Astrocyte (in vitro differentiated cells and primary cell): Measurements from ENCODE around the gene MVP. TPM values are rescaled to one million over a fixed set of nuclear protein-coding genes. Genes with fewer than 3 reads are reported as not detected.
A peak's percentile ranks its signal among the peaks of the same experiment; 100 is the strongest.

ENCODE experiments used
- DNase-seq: peaks from one replicate; pipeline ENCODE4 v3.0.0-alpha.2; 2010; ENCODE audit warnings: low read depth
- FAIRE-seq: peaks from 2 replicates; lab custom pipeline; 2011; peaks lifted over from hg19 to GRCh38; lab: Jason Lieb, UNC
- H2AFZ ChIP-seq: 2 replicates; pipeline ENCODE4 v1.6.0; 2012; ENCODE audit warnings: low read depth, low read length, inconsistent platforms
- H3K27ac ChIP-seq: 2 replicates; pipeline ENCODE4 v1.5.1; 2011; ENCODE audit warnings: low read depth, low read length, inconsistent platforms
- H3K27me3 ChIP-seq: 2 replicates; pipeline ENCODE4 v1.6.0; 2011; ENCODE audit warnings: low read length, inconsistent platforms; ENCODE audit not compliant: insufficient read depth
- H3K36me3 ChIP-seq: 2 replicates; pipeline ENCODE4 v1.5.1; 2011; ENCODE audit warnings: low read length, inconsistent platforms; ENCODE audit not compliant: insufficient read depth
- H3K4me1 ChIP-seq: 2 replicates; pipeline ENCODE4 v1.5.1; 2011; ENCODE audit warnings: low read length, inconsistent platforms; ENCODE audit not compliant: insufficient read depth
- H3K4me2 ChIP-seq: 2 replicates; pipeline ENCODE4 v1.6.0; 2012; ENCODE audit warnings: low read length, inconsistent platforms
- H3K4me3 ChIP-seq: 2 replicates; pipeline ENCODE4 v1.5.1; 2011; ENCODE audit warnings: low read depth, mild to moderate bottlenecking, low read length, inconsistent platforms; ENCODE audit not compliant: insufficient read depth
- H3K79me2 ChIP-seq: 2 replicates; pipeline ENCODE4 v1.6.0; 2012; ENCODE audit warnings: mild to moderate bottlenecking, low read length, inconsistent platforms; ENCODE audit not compliant: insufficient read depth
- H3K9ac ChIP-seq: 2 replicates; pipeline ENCODE4 v1.6.0; 2012; ENCODE audit warnings: mild to moderate bottlenecking, low read length, inconsistent platforms
- H3K9me3 ChIP-seq: 2 replicates; pipeline ENCODE4 v1.5.1; 2012; ENCODE audit warnings: low read depth, mild to moderate bottlenecking, low read length, inconsistent platforms; ENCODE audit not compliant: insufficient read depth
- H4K20me1 ChIP-seq: 2 replicates; pipeline ENCODE4 v1.6.0; 2012; ENCODE audit warnings: low read length, inconsistent platforms; ENCODE audit not compliant: insufficient read depth
- H3K27ac Mint-ChIP-seq: one replicate; pipeline ENCODE4 v1.8.0; 2021; ENCODE audit warnings: mild to moderate bottlenecking, mixed read lengths; ENCODE audit not compliant: unreplicated experiment
- H3K27me3 Mint-ChIP-seq: one replicate; pipeline ENCODE4 v1.8.0; 2021; ENCODE audit warnings: low read depth, mixed read lengths; ENCODE audit not compliant: unreplicated experiment
- H3K36me3 Mint-ChIP-seq: one replicate; pipeline ENCODE4 v1.8.0; 2021; ENCODE audit warnings: low read depth, mixed read lengths; ENCODE audit not compliant: unreplicated experiment
- H3K4me1 Mint-ChIP-seq: one replicate; pipeline ENCODE4 v1.8.0; 2021; ENCODE audit warnings: low read depth, mixed read lengths; ENCODE audit not compliant: unreplicated experiment
- H3K4me3 Mint-ChIP-seq: one replicate; pipeline ENCODE4 v1.8.0; 2021; ENCODE audit warnings: mild to moderate bottlenecking, moderate library complexity, mixed read lengths; ENCODE audit not compliant: unreplicated experiment
- H3K9me3 Mint-ChIP-seq: one replicate; pipeline ENCODE4 v1.8.0; 2021; ENCODE audit warnings: mild to moderate bottlenecking, mixed read lengths; ENCODE audit not compliant: unreplicated experiment
- EZH2 ChIP-seq: IDR thresholded peaks from 2 replicates; pipeline ENCODE4 v1.6.1; 2012; ENCODE audit warnings: mild to moderate bottlenecking, low read length, inconsistent platforms; ENCODE audit not compliant: insufficient read depth
- total RNA-seq: library from RNA; stranded (reverse); gene quantifications from 2 replicates; pipeline ENCODE4 v1.2.1, GENCODE V29; 2021
- TF ChIP-seq, protein P1 (sequence below): IDR thresholded peaks from 2 replicates; pipeline ENCODE4 v1.5.1; 2011; ENCODE audit warnings: low read depth, mild to moderate bottlenecking, inconsistent platforms, low read length, moderate library complexity; ENCODE audit not compliant: insufficient read depth

MVP gene
- total RNA-seq, 1 donor from 2014 or later = 38.7 TPM

- Mint-ChIP-seq H3K9me3 (peaks cover 2% of the 10 kb centered on the region), H3K36me3 (peaks cover 11% of the 10 kb centered on the region), H3K4me3 (no peak overlapping the region), H3K4me1 (no peaks in the 10 kb centered on the region), H3K27me3 (peaks cover 20% of the 10 kb centered on the region), H3K27ac (no peak overlapping the region)
- Histone ChIP-seq H2AFZ (no peak overlapping the region), H3K27ac (no peak overlapping the region), H3K4me2 (peak overlapping the region; percentile 73), H4K20me1 (no peaks in the 10 kb centered on the region), H3K9ac (no peak overlapping the region), H3K9me3 (no peaks in the 10 kb centered on the region), H3K27me3 (peaks cover 15% of the 10 kb centered on the region), H3K4me3 (no peak overlapping the region), H3K4me1 (no peaks in the 10 kb centered on the region), H3K79me2 (no peaks in the 10 kb centered on the region), H3K36me3 (no peaks in the 10 kb centered on the region)
- FAIRE-seq = no peak
- TF ChIP-seq EZH2 = no peak
- TF ChIP-seq, protein P1, sequence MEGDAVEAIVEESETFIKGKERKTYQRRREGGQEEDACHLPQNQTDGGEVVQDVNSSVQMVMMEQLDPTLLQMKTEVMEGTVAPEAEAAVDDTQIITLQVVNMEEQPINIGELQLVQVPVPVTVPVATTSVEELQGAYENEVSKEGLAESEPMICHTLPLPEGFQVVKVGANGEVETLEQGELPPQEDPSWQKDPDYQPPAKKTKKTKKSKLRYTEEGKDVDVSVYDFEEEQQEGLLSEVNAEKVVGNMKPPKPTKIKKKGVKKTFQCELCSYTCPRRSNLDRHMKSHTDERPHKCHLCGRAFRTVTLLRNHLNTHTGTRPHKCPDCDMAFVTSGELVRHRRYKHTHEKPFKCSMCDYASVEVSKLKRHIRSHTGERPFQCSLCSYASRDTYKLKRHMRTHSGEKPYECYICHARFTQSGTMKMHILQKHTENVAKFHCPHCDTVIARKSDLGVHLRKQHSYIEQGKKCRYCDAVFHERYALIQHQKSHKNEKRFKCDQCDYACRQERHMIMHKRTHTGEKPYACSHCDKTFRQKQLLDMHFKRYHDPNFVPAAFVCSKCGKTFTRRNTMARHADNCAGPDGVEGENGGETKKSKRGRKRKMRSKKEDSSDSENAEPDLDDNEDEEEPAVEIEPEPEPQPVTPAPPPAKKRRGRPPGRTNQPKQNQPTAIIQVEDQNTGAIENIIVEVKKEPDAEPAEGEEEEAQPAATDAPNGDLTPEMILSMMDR = no peak
- DNase-seq = no peak
These were observed 55.9 kb downstream of the MVP start for GRCh38 chr16:29876217-29876593.

GRCh38 chr16:29876594-29877249 lies 56.5 kb downstream of the MVP start:
- H3K4me2 ChIP-seq = peak overlapping the region; percentile 73
- H3K9me3 ChIP-seq = no peaks in the 10 kb centered on the region
- Mint-ChIP-seq H3K4me3 (no peak overlapping the region), H3K27ac (no peak overlapping the region), H3K27me3 (peaks cover 20% of the 10 kb centered on the region), H3K36me3 (peaks cover 8% of the 10 kb centered on the region), H3K4me1 (no peaks in the 10 kb centered on the region), H3K9me3 (peaks cover 2% of the 10 kb centered on the region)
- DNase-seq (no peak), FAIRE-seq (no peak)
- H3K4me3 ChIP-seq = no peak overlapping the region
- H3K9ac ChIP-seq = no peak overlapping the region
- peak overlapping the region; percentile 42 for H2AFZ ChIP-seq
- H3K79me2 ChIP-seq = no peaks in the 10 kb centered on the region
- H4K20me1 ChIP-seq = no peaks in the 10 kb centered on the region
- TF ChIP-seq EZH2 = peak; percentile 85
- TF ChIP-seq, protein P1 = no peak
- peaks cover 15% of the 10 kb centered on the region for H3K27me3 ChIP-seq
- H3K36me3 ChIP-seq = no peaks in the 10 kb centered on the region
- no peak overlapping the region for H3K27ac ChIP-seq
- H3K4me1 ChIP-seq = no peaks in the 10 kb centered on the region

GRCh38 chr16:29877266-29877961 lies 57.2 kb downstream of the MVP start:
- Histone ChIP-seq H3K9ac (no peak overlapping the region), H3K4me3 (no peak overlapping the region), H3K27me3 (peaks cover 15% of the 10 kb centered on the region), H3K4me1 (no peaks in the 10 kb centered on the region), H3K9me3 (no peaks in the 10 kb centered on the region), H3K27ac (no peak overlapping the region), H4K20me1 (no peaks in the 10 kb centered on the region), H2AFZ (peak overlapping the region; percentile 42), H3K4me2 (peak overlapping the region; percentile 73), H3K79me2 (no peaks in the 10 kb centered on the region), H3K36me3 (no peaks in the 10 kb centered on the region)
- no peak overlapping the region for H3K27ac Mint-ChIP-seq
- TF ChIP-seq, protein P1 = no peak
- no peak for TF ChIP-seq EZH2
- FAIRE-seq (no peak), DNase-seq (no peak)
- peaks cover 2% of the 10 kb centered on the region for H3K9me3 Mint-ChIP-seq
- H3K27me3 Mint-ChIP-seq = peaks cover 20% of the 10 kb centered on the region
- H3K4me1 Mint-ChIP-seq = no peaks in the 10 kb centered on the region
- peaks cover 7% of the 10 kb centered on the region for H3K36me3 Mint-ChIP-seq
- no peak overlapping the region for H3K4me3 Mint-ChIP-seq
